Uterus (tissue), 2 donors: ENCODE measurements around the gene ADAMTS17.

ENCODE experiments used
- POLR2A ChIP-seq, 2 donors: fragments of 450-650 bp; IDR thresholded peaks; one replicate each; pipeline ENCODE4 v1.6.1; 2016; ENCODE audit warnings: antibody characterized with exemption in 2 of 2, mild to moderate bottlenecking in 1 of 2, moderate library complexity in 1 of 2
- TF ChIP-seq, protein P1 (sequence below), 4 experiments: fragments of 200-600 bp in 2 of 4; fragments of 450-650 bp in 2 of 4; sonication (generic) in 2 of 4; IDR thresholded peaks; one replicate each; pipeline ENCODE4 v1.5.1; 2016 to 2019; ENCODE audit warnings: antibody characterized with exemption in 4 of 4, mild to moderate bottlenecking in 2 of 4, moderate library complexity in 1 of 4

- TF ChIP-seq, protein P1, sequence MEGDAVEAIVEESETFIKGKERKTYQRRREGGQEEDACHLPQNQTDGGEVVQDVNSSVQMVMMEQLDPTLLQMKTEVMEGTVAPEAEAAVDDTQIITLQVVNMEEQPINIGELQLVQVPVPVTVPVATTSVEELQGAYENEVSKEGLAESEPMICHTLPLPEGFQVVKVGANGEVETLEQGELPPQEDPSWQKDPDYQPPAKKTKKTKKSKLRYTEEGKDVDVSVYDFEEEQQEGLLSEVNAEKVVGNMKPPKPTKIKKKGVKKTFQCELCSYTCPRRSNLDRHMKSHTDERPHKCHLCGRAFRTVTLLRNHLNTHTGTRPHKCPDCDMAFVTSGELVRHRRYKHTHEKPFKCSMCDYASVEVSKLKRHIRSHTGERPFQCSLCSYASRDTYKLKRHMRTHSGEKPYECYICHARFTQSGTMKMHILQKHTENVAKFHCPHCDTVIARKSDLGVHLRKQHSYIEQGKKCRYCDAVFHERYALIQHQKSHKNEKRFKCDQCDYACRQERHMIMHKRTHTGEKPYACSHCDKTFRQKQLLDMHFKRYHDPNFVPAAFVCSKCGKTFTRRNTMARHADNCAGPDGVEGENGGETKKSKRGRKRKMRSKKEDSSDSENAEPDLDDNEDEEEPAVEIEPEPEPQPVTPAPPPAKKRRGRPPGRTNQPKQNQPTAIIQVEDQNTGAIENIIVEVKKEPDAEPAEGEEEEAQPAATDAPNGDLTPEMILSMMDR (IDR thresholded peaks at IDR 0.05), result no peak
- TF ChIP-seq POLR2A (IDR thresholded peaks at IDR 0.05), result no peak
These were observed 120.1 kb downstream of the ADAMTS17 start for GRCh38 chr15:100221471-100222348.
